DOHH2 (cell line): ENCODE measurements around the gene ZNF778.

Experiments
- H3F3A ChIP-seq: fragments of 200-600 bp; sonication (generic), shearing (Covaris generic); 2 replicates; pipeline ENCODE4 v1.6.0; 2016; ENCODE audit warnings: antibody characterized with exemption, mild to moderate bottlenecking; ENCODE audit not compliant: control insufficient read depth, insufficient read depth
- H3K27ac ChIP-seq: fragments of 200-600 bp; sonication (generic); 2 replicates; pipeline ENCODE4 v1.5.1; 2014; ENCODE audit warnings: low read depth, mild to moderate bottlenecking, low read length, moderate library complexity
- H3K27me3 ChIP-seq: fragments of 200-600 bp; sonication (generic); 2 replicates; pipeline ENCODE4 v1.6.1; 2014; ENCODE audit warnings: mild to moderate bottlenecking, low read length, mixed read lengths; ENCODE audit not compliant: control insufficient read depth
- H3K36me3 ChIP-seq: fragments of 200-600 bp; sonication (generic); 2 replicates; pipeline ENCODE4 v1.6.1; 2014; ENCODE audit warnings: mild to moderate bottlenecking, low read length, moderate library complexity, mixed read lengths; ENCODE audit not compliant: control insufficient read depth
- H3K4me1 ChIP-seq: fragments of 200-600 bp; sonication (generic); 2 replicates; pipeline ENCODE4 v1.6.1; 2014; ENCODE audit warnings: mild to moderate bottlenecking, low read length, mixed read lengths; ENCODE audit not compliant: control insufficient read depth
- H3K4me2 ChIP-seq: fragments of 200-600 bp; sonication (generic); 2 replicates; pipeline ENCODE4 v1.6.0; 2014; ENCODE audit warnings: mild to moderate bottlenecking, low read length, moderate library complexity
- H3K4me3 ChIP-seq: fragments of 200-600 bp; sonication (generic); 2 replicates; pipeline ENCODE4 v1.5.1; 2014; ENCODE audit warnings: mild to moderate bottlenecking, low read length, mixed read lengths
- H3K79me2 ChIP-seq: fragments of 200-600 bp; sonication (generic); 2 replicates; pipeline ENCODE4 v1.6.1; 2014; ENCODE audit warnings: mild to moderate bottlenecking, low read length, mixed read lengths; ENCODE audit not compliant: control insufficient read depth
- H3K9me2 ChIP-seq: fragments of 200-600 bp; sonication (generic); replicated peaks from 2 replicates; pipeline ENCODE4 v1.6.1; 2014; ENCODE audit warnings: mild to moderate bottlenecking, low read length, mixed read lengths; ENCODE audit not compliant: control insufficient read depth
- H3K9me3 ChIP-seq: fragments of 200-600 bp; sonication (generic); 2 replicates; pipeline ENCODE4 v1.6.1; 2014; ENCODE audit warnings: antibody characterized with exemption, low read length, mixed read lengths; ENCODE audit not compliant: control insufficient read depth, insufficient read depth
- H4K20me1 ChIP-seq: fragments of 200-600 bp; sonication (generic); 2 replicates; pipeline ENCODE4 v1.6.0; 2014; ENCODE audit warnings: low read depth, mild to moderate bottlenecking, antibody characterized with exemption, low read length, moderate library complexity; ENCODE audit not compliant: control insufficient read depth, insufficient read depth
- EZH2phosphoT487 ChIP-seq: fragments of 200-600 bp; sonication (generic); IDR thresholded peaks from 2 replicates; pipeline ENCODE4 v1.6.1; 2017; ENCODE audit warnings: borderline replicate concordance, mild to moderate bottlenecking, antibody characterized with exemption, low read length, moderate library complexity, mixed read lengths
- TF ChIP-seq, protein P1 (sequence below): fragments of 200-600 bp; sonication (generic); IDR thresholded peaks from one replicate; pipeline ENCODE4 v1.5.1; 2014; ENCODE audit warnings: antibody characterized with exemption, mild to moderate bottlenecking, low read depth, low read length; ENCODE audit not compliant: poor library complexity, severe bottlenecking

Gene ZNF778

DNA sequence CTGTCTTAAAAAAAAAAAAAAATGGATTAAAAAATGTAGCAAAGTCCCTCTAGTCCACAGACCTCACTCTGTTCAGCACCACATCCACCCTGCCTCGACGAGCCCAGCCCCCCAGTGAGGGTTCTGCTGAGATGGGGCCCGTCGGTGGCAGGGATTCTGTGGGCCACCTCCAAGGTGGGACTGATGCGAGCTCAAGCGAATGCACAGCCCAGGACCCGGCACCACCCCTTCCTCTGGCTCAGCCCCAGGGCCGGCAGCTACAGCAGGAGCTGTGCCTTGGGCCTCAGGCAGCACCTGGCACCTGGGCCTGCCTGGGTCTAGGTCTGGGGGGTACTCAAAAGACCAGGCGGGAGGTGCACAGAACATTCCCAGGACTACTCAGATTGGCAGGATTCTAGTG lies 59.5 kb downstream of the ZNF778 start:
- no peak overlapping the region for H3K27ac ChIP-seq
- no peaks in the 10 kb centered on the region for H3K79me2 ChIP-seq
- TF ChIP-seq EZH2phosphoT487: no peak
- TF ChIP-seq, protein P1, sequence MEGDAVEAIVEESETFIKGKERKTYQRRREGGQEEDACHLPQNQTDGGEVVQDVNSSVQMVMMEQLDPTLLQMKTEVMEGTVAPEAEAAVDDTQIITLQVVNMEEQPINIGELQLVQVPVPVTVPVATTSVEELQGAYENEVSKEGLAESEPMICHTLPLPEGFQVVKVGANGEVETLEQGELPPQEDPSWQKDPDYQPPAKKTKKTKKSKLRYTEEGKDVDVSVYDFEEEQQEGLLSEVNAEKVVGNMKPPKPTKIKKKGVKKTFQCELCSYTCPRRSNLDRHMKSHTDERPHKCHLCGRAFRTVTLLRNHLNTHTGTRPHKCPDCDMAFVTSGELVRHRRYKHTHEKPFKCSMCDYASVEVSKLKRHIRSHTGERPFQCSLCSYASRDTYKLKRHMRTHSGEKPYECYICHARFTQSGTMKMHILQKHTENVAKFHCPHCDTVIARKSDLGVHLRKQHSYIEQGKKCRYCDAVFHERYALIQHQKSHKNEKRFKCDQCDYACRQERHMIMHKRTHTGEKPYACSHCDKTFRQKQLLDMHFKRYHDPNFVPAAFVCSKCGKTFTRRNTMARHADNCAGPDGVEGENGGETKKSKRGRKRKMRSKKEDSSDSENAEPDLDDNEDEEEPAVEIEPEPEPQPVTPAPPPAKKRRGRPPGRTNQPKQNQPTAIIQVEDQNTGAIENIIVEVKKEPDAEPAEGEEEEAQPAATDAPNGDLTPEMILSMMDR: no peak
- no peaks in the 10 kb centered on the region for H3K4me1 ChIP-seq
- no peaks in the 10 kb centered on the region for H3K27me3 ChIP-seq
- H3K36me3 ChIP-seq: peaks cover 78% of the 10 kb centered on the region
- no peaks in the 10 kb centered on the region for H3F3A ChIP-seq
- no peak overlapping the region for H3K4me2 ChIP-seq
- H4K20me1 ChIP-seq: no peaks in the 10 kb centered on the region
- no peaks in the 10 kb centered on the region for H3K9me3 ChIP-seq
- H3K9me2 ChIP-seq: no peaks in the 10 kb centered on the region
- no peak overlapping the region for H3K4me3 ChIP-seq

DNA sequence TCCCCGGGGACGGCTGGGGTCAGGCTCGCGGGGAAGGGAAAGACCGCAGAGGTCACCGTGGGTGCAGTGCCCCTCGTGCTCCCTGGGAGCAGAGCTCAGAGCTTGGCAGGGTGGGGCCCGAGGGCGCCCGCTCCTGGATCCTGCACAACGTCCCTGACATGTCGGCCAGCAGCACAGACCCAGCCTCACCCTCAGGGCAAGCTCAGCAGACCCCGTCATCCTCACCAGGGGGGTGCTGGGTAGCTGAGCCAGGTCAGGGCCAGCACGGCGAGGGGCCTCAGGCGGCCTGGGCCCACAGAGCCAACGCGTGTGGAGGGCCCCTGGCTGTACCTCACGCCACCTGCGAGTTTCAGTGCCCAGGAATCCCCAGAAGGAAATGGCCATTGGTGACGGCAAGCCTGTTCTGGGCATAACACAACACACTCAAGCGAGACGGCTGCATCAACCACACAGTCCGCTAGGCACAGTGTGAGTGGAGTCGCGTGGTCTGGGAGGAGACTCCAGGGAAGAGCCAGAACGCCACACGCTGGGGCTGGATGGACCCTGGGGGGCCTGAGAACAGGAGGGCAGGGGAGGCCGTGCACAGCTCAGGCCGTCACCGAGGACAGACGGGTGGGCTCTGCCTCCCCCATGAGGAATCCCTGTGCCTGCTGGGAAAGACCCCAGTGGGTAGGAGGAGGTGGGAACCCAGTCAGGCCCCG lies 60.3 kb downstream of the ZNF778 start:
- no peak overlapping the region for H3K4me2 ChIP-seq
- H3K4me1 ChIP-seq: no peaks in the 10 kb centered on the region
- H4K20me1 ChIP-seq: no peaks in the 10 kb centered on the region
- TF ChIP-seq, protein P1: no peak
- no peak for TF ChIP-seq EZH2phosphoT487
- H3K36me3 ChIP-seq: peaks cover 80% of the 10 kb centered on the region
- H3K4me3 ChIP-seq: no peak overlapping the region
- no peaks in the 10 kb centered on the region for H3K9me3 ChIP-seq
- no peaks in the 10 kb centered on the region for H3K27me3 ChIP-seq
- no peaks in the 10 kb centered on the region for H3K79me2 ChIP-seq
- no peaks in the 10 kb centered on the region for H3K9me2 ChIP-seq
- H3F3A ChIP-seq: no peaks in the 10 kb centered on the region
- no peak overlapping the region for H3K27ac ChIP-seq

DNA sequence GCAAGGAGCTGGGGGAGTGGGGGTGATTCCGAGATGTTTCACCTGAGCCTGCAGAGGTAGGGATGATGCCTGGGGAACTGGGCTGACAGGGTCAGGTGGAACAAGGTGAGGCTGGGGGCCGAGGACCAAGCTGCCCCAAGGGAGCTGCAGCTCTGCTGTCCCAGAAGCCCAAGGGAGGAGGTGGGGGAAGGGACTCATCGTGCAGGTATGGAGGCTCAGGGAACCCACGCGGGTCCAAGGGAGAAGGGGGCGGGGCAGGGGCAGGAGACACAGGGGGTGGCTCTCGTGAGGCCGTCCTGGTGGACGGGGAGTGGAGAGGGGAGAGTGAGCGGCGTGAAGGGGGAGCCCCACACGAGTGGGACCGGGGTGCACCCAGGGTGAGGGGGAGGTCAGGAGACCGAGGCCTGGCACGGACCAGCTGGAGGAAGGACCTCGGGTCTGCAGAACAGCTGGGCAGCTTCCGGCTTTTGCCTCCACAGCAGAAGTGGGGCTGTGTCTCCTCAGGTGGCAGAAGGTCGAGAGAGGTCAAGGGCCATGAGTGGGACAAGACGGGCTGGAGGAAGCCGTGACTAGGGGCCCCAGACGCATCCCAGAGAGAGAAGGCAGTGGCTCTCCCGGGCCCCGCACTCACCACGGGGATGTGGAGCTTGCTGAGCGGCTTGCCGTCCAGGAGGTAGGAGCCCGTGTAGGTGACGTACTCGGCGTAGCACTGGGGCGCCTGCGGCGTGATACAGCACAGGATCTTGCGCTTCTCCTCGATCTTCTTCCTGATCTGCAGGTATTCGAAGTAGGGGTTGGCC lies 61.1 kb downstream of the ZNF778 start:
- Histone ChIP-seq H3K4me2 (no peak overlapping the region), H3K4me1 (no peaks in the 10 kb centered on the region), H3K79me2 (no peaks in the 10 kb centered on the region), H3K36me3 (peaks cover 81% of the 10 kb centered on the region), H3K9me3 (no peaks in the 10 kb centered on the region), H3K27ac (no peak overlapping the region), H4K20me1 (no peaks in the 10 kb centered on the region), H3K4me3 (no peak overlapping the region), H3K27me3 (no peaks in the 10 kb centered on the region), H3F3A (no peaks in the 10 kb centered on the region), H3K9me2 (no peaks in the 10 kb centered on the region)
- TF ChIP-seq EZH2phosphoT487: no peak
- TF ChIP-seq, protein P1: no peak
